Mesenchymal stem cell (in vitro differentiated cells and primary cell): ENCODE results near the gene NAPA.
A peak's percentile ranks its signal among the peaks of the same experiment; 100 is the strongest.

ENCODE experiments used
- DNase-seq: peaks from one replicate; pipeline ENCODE4 v3.0.0-alpha.2; 2013
- H2AFZ ChIP-seq: one replicate; pipeline ENCODE4 v1.6.1; 2013; ENCODE audit warnings: low read depth, mild to moderate bottlenecking, control low read depth, inconsistent platforms, low read length, moderate library complexity
- H2AK5ac ChIP-seq: 2 replicates; pipeline ENCODE4 v1.6.1; 2013; ENCODE audit warnings: low read length, moderate library complexity, mild to moderate bottlenecking, inconsistent platforms; ENCODE audit not compliant: severe bottlenecking
- H2BK120ac ChIP-seq: one replicate; pipeline ENCODE4 v1.6.1; 2013; ENCODE audit warnings: low read depth, mild to moderate bottlenecking, inconsistent platforms, low read length, moderate library complexity
- H2BK12ac ChIP-seq, 2 experiments: one replicate each; pipeline ENCODE4 v1.6.1; 2013; ENCODE audit warnings: inconsistent platforms in 2 of 2, low read length in 2 of 2, mild to moderate bottlenecking in 2 of 2, moderate library complexity in 2 of 2, control low read depth in 1 of 2
- H2BK15ac ChIP-seq: one replicate; pipeline ENCODE4 v1.6.1; 2013; ENCODE audit warnings: mild to moderate bottlenecking, low read depth, inconsistent platforms; ENCODE audit not compliant: poor library complexity, severe bottlenecking
- H2BK5ac ChIP-seq: 2 replicates; pipeline ENCODE4 v1.6.1; 2013; ENCODE audit warnings: low read depth, mild to moderate bottlenecking, low read length, control low read depth, inconsistent platforms; ENCODE audit not compliant: poor library complexity, severe bottlenecking
- H3K14ac ChIP-seq, 2 experiments: one replicate each; pipeline ENCODE4 v1.6.1; 2013; ENCODE audit warnings: inconsistent platforms in 2 of 2, low read length in 2 of 2, control low read depth in 1 of 2, mild to moderate bottlenecking in 1 of 2, moderate library complexity in 1 of 2
- H3K18ac ChIP-seq, 2 experiments: one replicate each; pipeline ENCODE4 v1.6.1; 2013; ENCODE audit warnings: inconsistent platforms in 2 of 2, low read length in 2 of 2, control low read depth in 1 of 2, low read depth in 1 of 2, mild to moderate bottlenecking in 1 of 2
- H3K23ac ChIP-seq, 2 experiments: one replicate each; pipeline ENCODE4 v1.6.1; 2013; ENCODE audit warnings: inconsistent platforms in 2 of 2, low read length in 2 of 2, mild to moderate bottlenecking in 2 of 2, moderate library complexity in 2 of 2, control low read depth in 1 of 2
- H3K27ac ChIP-seq: 2 replicates; pipeline ENCODE4 v1.5.1; 2013; ENCODE audit warnings: mild to moderate bottlenecking, moderate library complexity, low read length, control low read depth, inconsistent platforms; ENCODE audit not compliant: poor library complexity, severe bottlenecking
- H3K27me3 ChIP-seq, 2 experiments: 2 replicates each; pipeline versions ENCODE4 v1.6.1 to v1.7.0; 2013; ENCODE audit warnings: low read length in 2 of 2, mild to moderate bottlenecking in 2 of 2, moderate library complexity in 2 of 2, control low read depth in 1 of 2, inconsistent platforms in 1 of 2; ENCODE audit not compliant: control insufficient read depth in 1 of 2, insufficient read depth in 1 of 2
- H3K36me3 ChIP-seq, 2 experiments: 2 replicates each; pipeline versions ENCODE4 v1.6.1 to v1.7.0; 2013; ENCODE audit warnings: low read length in 2 of 2, control low read depth in 1 of 2, inconsistent platforms in 1 of 2, low read depth in 1 of 2, mild to moderate bottlenecking in 1 of 2; ENCODE audit not compliant: insufficient read depth in 2 of 2, control insufficient read depth in 1 of 2
- H3K4ac ChIP-seq, 2 experiments: one replicate each; pipeline ENCODE4 v1.6.1; 2013; ENCODE audit warnings: inconsistent platforms in 2 of 2, low read length in 2 of 2, mild to moderate bottlenecking in 2 of 2, moderate library complexity in 2 of 2, control low read depth in 1 of 2, low read depth in 1 of 2
- H3K4me1 ChIP-seq: 2 replicates; pipeline ENCODE4 v1.6.1; 2013; ENCODE audit warnings: low read depth, low read length, control low read depth; ENCODE audit not compliant: control insufficient read depth, insufficient read depth
- H3K4me2 ChIP-seq: 2 replicates; pipeline ENCODE4 v1.6.1; 2013; ENCODE audit warnings: low read length, mild to moderate bottlenecking, inconsistent platforms; ENCODE audit not compliant: poor library complexity, severe bottlenecking
- H3K4me3 ChIP-seq, 2 experiments: 2 replicates each; pipeline versions ENCODE4 v1.5.1 to v1.7.0; 2013; ENCODE audit warnings: low read length in 2 of 2, mild to moderate bottlenecking in 2 of 2, control low read depth in 1 of 2, low read depth in 1 of 2; ENCODE audit not compliant: insufficient read depth in 1 of 2
- H3K79me1 ChIP-seq: replicated peaks from 2 replicates; pipeline ENCODE4 v1.6.1; 2013; ENCODE audit warnings: mild to moderate bottlenecking, control low read depth, low read length, inconsistent platforms; ENCODE audit not compliant: poor library complexity, severe bottlenecking
- H3K9ac ChIP-seq: 2 replicates; pipeline ENCODE4 v1.7.0; 2013; ENCODE audit warnings: mild to moderate bottlenecking, low read length, moderate library complexity
- H3K9me3 ChIP-seq: 2 replicates; pipeline ENCODE4 v1.7.0; 2013; ENCODE audit warnings: mild to moderate bottlenecking, low read length; ENCODE audit not compliant: control insufficient read depth
- H4K8ac ChIP-seq: one replicate; pipeline ENCODE4 v1.6.1; 2013; ENCODE audit warnings: inconsistent platforms, mild to moderate bottlenecking, low read length, moderate library complexity
- H4K91ac ChIP-seq: one replicate; pipeline ENCODE4 v1.6.1; 2013; ENCODE audit warnings: mild to moderate bottlenecking, low read length, inconsistent platforms
- WGBS: methylation state at CpG from one replicate; pipeline ENCODE4 v1.1.7; 2013; ENCODE audit warnings: mixed read lengths; 5-methylcytosine and 5-hydroxymethylcytosine counted together

NAPA gene

GRCh38 chr19:47503130-47503825 lies 11.6 kb downstream of the NAPA start:
- Histone ChIP-seq H4K91ac (no peak overlapping the region), H3K4ac (no peak overlapping the region), H3K18ac (no peak overlapping the region), H2AK5ac (no peak overlapping the region), H2BK5ac (no peak overlapping the region), H3K79me1 (peaks cover 63% of the 10 kb centered on the region), H3K4me3 (no peak overlapping the region), H3K27ac (no peak overlapping the region), H2BK120ac (no peak overlapping the region), H2AFZ (no peak overlapping the region), H3K27me3 (no peaks in the 10 kb centered on the region), H3K14ac (no peak overlapping the region), H3K4me1 (peaks cover 10% of the 10 kb centered on the region), H4K8ac (no peak overlapping the region), H3K36me3 (peaks cover 58 to 65% of the 10 kb centered on the region in 2 experiments), H2BK12ac (no peak overlapping the region), H3K23ac (no peak overlapping the region), H3K9me3 (no peaks in the 10 kb centered on the region), H3K4me2 (no peak overlapping the region), H2BK15ac (no peak overlapping the region), H3K9ac (peak overlapping the region; percentile 74)
- DNase-seq, result no peak
- WGBS, result 100% methylated on average over 7 of the region's 13 CpGs

- no peak overlapping the region for H3K27ac ChIP-seq
- DNase-seq, result no peak
- H3K14ac ChIP-seq, result no peak overlapping the region
- H3K23ac ChIP-seq, result no peak overlapping the region
- H3K4me1 ChIP-seq, result peaks cover 4% of the 10 kb centered on the region
- no peaks in the 10 kb centered on the region for H3K9me3 ChIP-seq
- H2BK12ac ChIP-seq, result no peak overlapping the region
- H3K4me2 ChIP-seq, result no peak overlapping the region
- H3K18ac ChIP-seq, result no peak overlapping the region
- no peak overlapping the region for H3K4me3 ChIP-seq
- no peaks in the 10 kb centered on the region for H3K27me3 ChIP-seq
- H3K9ac ChIP-seq, result peak overlapping the region; percentile 74
- H3K4ac ChIP-seq, result no peak overlapping the region
- no peak overlapping the region for H4K91ac ChIP-seq
- H4K8ac ChIP-seq, result no peak overlapping the region
- peaks cover 77 to 79% of the 10 kb centered on the region in 2 experiments for H3K36me3 ChIP-seq
- WGBS, result 89% methylated on average over 32 of the region's 32 CpGs
- peaks cover 73% of the 10 kb centered on the region for H3K79me1 ChIP-seq
- no peak overlapping the region for H2AFZ ChIP-seq
- H2BK120ac ChIP-seq, result no peak overlapping the region
- no peak overlapping the region for H2BK15ac ChIP-seq
- H2BK5ac ChIP-seq, result no peak overlapping the region
- no peak overlapping the region for H2AK5ac ChIP-seq
Observed at GRCh38 chr19:47499863-47500830, 14.7 kb downstream of the NAPA start.

DNA sequence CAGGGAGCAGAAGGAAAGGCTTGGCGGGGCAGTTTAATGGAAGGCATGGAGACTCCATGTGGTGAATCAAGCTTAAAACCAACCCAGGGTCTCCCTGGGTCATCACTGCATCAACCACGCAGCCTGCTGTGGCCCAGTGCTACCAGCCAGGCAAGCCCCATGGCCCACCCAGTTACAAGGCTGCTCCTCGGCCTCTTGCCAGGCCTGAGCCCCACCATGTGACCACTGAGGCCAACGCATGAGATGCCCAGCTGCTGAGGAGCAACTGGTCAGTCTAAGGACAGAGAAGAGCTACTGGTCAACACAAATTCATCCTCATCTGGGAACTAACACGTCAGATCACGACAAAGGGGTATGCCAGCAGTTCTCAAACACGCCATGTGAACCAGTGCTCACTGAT lies 15.5 kb downstream of the NAPA start:
- H3K27me3 ChIP-seq, result no peaks in the 10 kb centered on the region
- H2BK5ac ChIP-seq, result no peak overlapping the region
- H3K9ac ChIP-seq, result peak overlapping the region; percentile 40
- H2BK15ac ChIP-seq, result no peak overlapping the region
- H2AK5ac ChIP-seq, result no peak overlapping the region
- no peaks in the 10 kb centered on the region for H3K9me3 ChIP-seq
- no peak overlapping the region for H2AFZ ChIP-seq
- no peak overlapping the region for H2BK12ac ChIP-seq
- H2BK120ac ChIP-seq, result no peak overlapping the region
- H4K8ac ChIP-seq, result no peak overlapping the region
- DNase-seq, result no peak
- WGBS, result 97% methylated on average over 7 of the region's 7 CpGs
- H3K4me1 ChIP-seq, result peaks cover 4% of the 10 kb centered on the region
- no peak overlapping the region for H3K4me2 ChIP-seq
- no peak overlapping the region for H3K14ac ChIP-seq
- H3K36me3 ChIP-seq, result peaks cover 83 to 85% of the 10 kb centered on the region in 2 experiments
- peak overlapping the region; percentile 21 for H4K91ac ChIP-seq
- no peak overlapping the region for H3K27ac ChIP-seq
- H3K4ac ChIP-seq, result no peak overlapping the region
- no peak overlapping the region for H3K18ac ChIP-seq
- peaks cover 74% of the 10 kb centered on the region for H3K79me1 ChIP-seq
- peak overlapping the region in 1 of 2 experiments; percentile 20 for H3K4me3 ChIP-seq
- no peak overlapping the region for H3K23ac ChIP-seq

DNA sequence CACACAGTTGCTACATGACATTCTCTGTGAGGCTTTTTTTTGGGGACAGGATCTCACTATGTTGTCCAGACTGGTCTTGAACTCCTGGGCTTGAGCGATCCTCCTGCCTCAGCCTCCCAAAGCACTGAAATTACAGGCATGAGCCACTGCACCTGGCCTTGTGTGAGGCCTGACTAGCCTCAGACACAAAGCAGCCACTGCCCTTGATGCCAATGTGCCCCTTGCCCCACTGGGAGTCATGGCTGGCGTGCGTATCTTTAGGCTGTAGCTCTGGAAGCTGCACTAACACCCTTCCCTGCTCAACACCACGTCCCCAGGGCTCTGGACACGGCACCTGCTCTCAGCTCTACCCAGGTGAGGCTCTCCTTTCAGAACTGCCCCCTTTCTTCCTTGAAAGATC lies 16.3 kb downstream of the NAPA start:
- Histone ChIP-seq H2BK15ac (no peak overlapping the region), H3K79me1 (peaks cover 71% of the 10 kb centered on the region), H3K23ac (no peak overlapping the region), H2BK120ac (no peak overlapping the region), H3K9me3 (no peaks in the 10 kb centered on the region), H2BK12ac (no peak overlapping the region), H3K27me3 (no peaks in the 10 kb centered on the region), H3K36me3 (peaks cover 82 to 87% of the 10 kb centered on the region in 2 experiments), H2AK5ac (no peak overlapping the region), H3K4me2 (no peak overlapping the region), H2AFZ (no peak overlapping the region), H3K4me3 (no peak overlapping the region), H4K8ac (no peak overlapping the region), H4K91ac (no peak overlapping the region), H3K4me1 (peaks cover 4% of the 10 kb centered on the region), H3K14ac (no peak overlapping the region), H3K4ac (no peak overlapping the region), H3K18ac (no peak overlapping the region), H3K27ac (no peak overlapping the region), H3K9ac (no peak overlapping the region), H2BK5ac (no peak overlapping the region)
- no peak for DNase-seq
- 98% methylated on average over 5 of the region's 5 CpGs for WGBS
